Mucosa of stomach (tissue), 1 donor: ENCODE data around the gene MYO6.

Source experiments
- H3K27me3 ChIP-seq: one replicate; pipeline ENCODE4 v1.7.0; 2013; ENCODE audit warnings: mild to moderate bottlenecking, low read length; ENCODE audit not compliant: control insufficient read depth, insufficient read depth
- H3K36me3 ChIP-seq: one replicate; pipeline ENCODE4 v1.7.0; 2013; ENCODE audit warnings: low read length; ENCODE audit not compliant: control insufficient read depth, insufficient read depth
- H3K4me1 ChIP-seq: one replicate; pipeline ENCODE4 v1.7.0; 2013; ENCODE audit warnings: mild to moderate bottlenecking, low read length; ENCODE audit not compliant: control insufficient read depth, insufficient read depth
- H3K4me3 ChIP-seq: one replicate; pipeline ENCODE4 v1.7.0; 2013; ENCODE audit warnings: low read length
- H3K9ac ChIP-seq: one replicate; pipeline ENCODE4 v1.7.0; 2013; ENCODE audit warnings: mild to moderate bottlenecking, low read length, moderate library complexity
- H3K9me3 ChIP-seq: one replicate; pipeline ENCODE4 v1.7.0; 2013; ENCODE audit warnings: mild to moderate bottlenecking, low read length, moderate library complexity; ENCODE audit not compliant: control insufficient read depth
- donor health status: Pancreatic carcinoma.

Gene MYO6

GRCh38 chr6:75776461-75776860 is 27.4 kb downstream of the MYO6 start:
- H3K9ac ChIP-seq: no peak overlapping the region
- H3K4me3 ChIP-seq: no peak overlapping the region
- no peaks in the 10 kb centered on the region for H3K4me1 ChIP-seq
- no peaks in the 10 kb centered on the region for H3K9me3 ChIP-seq
- no peaks in the 10 kb centered on the region for H3K36me3 ChIP-seq
- H3K27me3 ChIP-seq: no peaks in the 10 kb centered on the region

DNA sequence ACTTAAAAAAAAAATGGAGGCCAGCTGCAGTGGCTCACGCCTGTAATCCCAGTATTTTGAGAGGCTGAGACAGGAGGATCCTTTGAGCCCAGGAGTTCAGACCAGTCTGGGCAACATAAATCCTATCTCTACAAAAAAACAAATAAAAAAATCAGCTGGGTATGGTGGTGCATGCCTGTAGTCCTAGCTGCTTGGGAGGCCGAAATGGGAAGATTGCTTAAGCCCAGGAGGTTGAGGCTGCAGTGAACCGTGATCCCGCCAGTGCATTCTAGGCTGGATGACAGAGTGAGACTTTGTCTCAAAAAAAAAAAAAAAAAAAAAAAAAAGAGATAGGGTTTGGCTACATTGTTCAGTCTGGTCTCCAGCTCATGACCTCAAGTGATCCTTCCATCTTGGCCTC is 29.7 kb downstream of the MYO6 start:
- no peak overlapping the region for H3K9ac ChIP-seq
- no peaks in the 10 kb centered on the region for H3K4me1 ChIP-seq
- H3K36me3 ChIP-seq: no peaks in the 10 kb centered on the region
- H3K27me3 ChIP-seq: no peaks in the 10 kb centered on the region
- no peaks in the 10 kb centered on the region for H3K9me3 ChIP-seq
- H3K4me3 ChIP-seq: no peak overlapping the region

- Histone ChIP-seq H3K36me3 (no peaks in the 10 kb centered on the region), H3K9ac (no peak overlapping the region), H3K4me1 (no peaks in the 10 kb centered on the region), H3K27me3 (no peaks in the 10 kb centered on the region), H3K4me3 (no peak overlapping the region), H3K9me3 (no peaks in the 10 kb centered on the region)
These were observed 37.1 kb downstream of the MYO6 start for GRCh38 chr6:75786152-75786551.

DNA sequence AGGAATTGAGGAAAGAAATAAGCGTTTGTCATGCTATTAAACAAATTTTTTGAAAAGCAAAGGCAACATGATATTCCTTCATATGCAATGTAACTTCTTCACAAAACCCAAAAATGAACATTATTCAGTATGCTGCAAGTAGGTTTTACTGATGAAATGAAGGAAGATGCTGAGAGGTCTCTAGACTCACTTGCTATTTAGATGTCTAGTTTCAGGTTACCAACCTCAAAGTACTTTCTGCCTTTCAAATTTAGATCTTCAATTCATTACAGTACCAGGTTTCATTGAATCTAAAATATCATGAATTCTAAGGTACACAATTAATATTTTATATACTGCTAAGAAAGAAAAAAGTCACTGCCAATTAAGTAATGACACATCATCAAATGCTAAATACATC is 39.9 kb downstream of the MYO6 start:
- Histone ChIP-seq H3K4me3 (no peak overlapping the region), H3K36me3 (no peaks in the 10 kb centered on the region), H3K4me1 (no peaks in the 10 kb centered on the region), H3K9ac (no peak overlapping the region), H3K9me3 (no peaks in the 10 kb centered on the region), H3K27me3 (no peaks in the 10 kb centered on the region)

- Histone ChIP-seq H3K4me1 (no peaks in the 10 kb centered on the region), H3K9ac (no peak overlapping the region)
These were observed 42.8 kb downstream of the MYO6 start for GRCh38 chr6:75791881-75792280.

GRCh38 chr6:75794351-75794846 is 45.4 kb downstream of the MYO6 start:
- Histone ChIP-seq H3K4me1 (no peaks in the 10 kb centered on the region), H3K27me3 (no peaks in the 10 kb centered on the region), H3K9me3 (no peaks in the 10 kb centered on the region), H3K9ac (no peak overlapping the region), H3K4me3 (no peak overlapping the region), H3K36me3 (no peaks in the 10 kb centered on the region)

More at GRCh38 chr6:75791881-75792280, 42.8 kb downstream of the MYO6 start:
- H3K27me3 ChIP-seq: no peaks in the 10 kb centered on the region
- no peaks in the 10 kb centered on the region for H3K36me3 ChIP-seq
- no peaks in the 10 kb centered on the region for H3K9me3 ChIP-seq
- no peak overlapping the region for H3K4me3 ChIP-seq

DNA sequence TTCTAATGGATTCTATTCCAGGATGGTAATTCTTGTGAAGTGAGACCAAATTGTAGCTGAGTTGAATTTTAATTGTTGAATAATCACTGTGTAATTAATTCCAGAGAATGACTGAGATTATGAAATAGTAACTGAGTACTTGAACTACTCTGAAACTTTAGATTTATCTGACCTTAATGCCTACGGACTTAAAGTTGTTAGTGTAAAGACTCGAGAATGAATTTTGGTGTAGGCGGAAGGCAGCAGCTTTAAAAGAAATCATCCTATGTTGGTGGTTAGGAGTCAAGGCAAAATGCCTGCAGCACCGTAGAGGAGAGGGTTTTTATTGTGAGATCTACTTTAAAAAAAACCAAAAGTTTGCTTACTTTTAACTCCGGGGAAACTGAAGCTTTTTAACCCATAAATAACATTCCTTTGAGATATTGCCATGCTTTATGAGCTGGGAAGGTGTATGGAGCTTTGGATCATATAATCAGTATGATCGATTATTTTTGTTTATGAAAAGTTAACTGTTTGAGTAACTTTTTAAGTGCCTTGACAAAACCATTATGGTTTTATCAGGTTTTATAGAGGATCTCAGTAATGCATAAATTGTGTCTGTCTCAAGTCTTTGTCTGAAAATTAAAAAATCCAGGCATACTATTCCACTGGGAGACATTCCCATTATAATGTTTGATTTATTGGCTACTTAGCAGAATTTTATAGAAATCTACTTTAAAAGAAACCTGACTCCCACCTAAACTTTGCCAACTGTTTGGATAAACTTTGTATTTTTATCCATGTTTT is 46.1 kb downstream of the MYO6 start:
- H3K4me1 ChIP-seq: no peaks in the 10 kb centered on the region
- no peak overlapping the region for H3K4me3 ChIP-seq
- no peak overlapping the region for H3K9ac ChIP-seq
- no peaks in the 10 kb centered on the region for H3K27me3 ChIP-seq
- no peaks in the 10 kb centered on the region for H3K36me3 ChIP-seq
- no peaks in the 10 kb centered on the region for H3K9me3 ChIP-seq

- Histone ChIP-seq H3K4me3 (no peak overlapping the region), H3K4me1 (no peaks in the 10 kb centered on the region), H3K27me3 (no peaks in the 10 kb centered on the region)
These were observed 47.7 kb downstream of the MYO6 start for GRCh38 chr6:75796723-75797122.

DNA sequence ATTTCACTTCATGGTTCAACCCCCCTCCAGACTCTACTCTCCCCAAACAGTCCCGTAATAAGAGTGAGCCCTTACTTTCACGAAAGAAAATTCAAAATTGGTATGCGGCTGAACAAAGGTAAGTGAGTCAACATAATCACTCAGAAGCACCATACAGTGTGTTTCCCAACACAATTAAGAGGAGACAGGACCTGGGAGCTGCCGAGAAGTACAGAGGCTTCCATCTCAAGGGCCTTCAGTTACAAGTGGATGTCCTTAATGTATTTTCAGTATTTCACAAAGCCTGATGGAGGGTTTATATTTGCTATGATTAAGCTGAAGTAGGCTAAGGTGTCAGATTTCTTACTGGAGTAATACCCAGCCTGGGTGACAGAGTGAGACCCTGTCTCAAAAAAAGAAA is 51.1 kb downstream of the MYO6 start:
- Histone ChIP-seq H3K4me3 (no peak overlapping the region), H3K27me3 (no peaks in the 10 kb centered on the region), H3K36me3 (no peaks in the 10 kb centered on the region), H3K9me3 (no peaks in the 10 kb centered on the region), H3K9ac (no peak overlapping the region), H3K4me1 (no peaks in the 10 kb centered on the region)

More at GRCh38 chr6:75796723-75797122, 47.7 kb downstream of the MYO6 start:
- Histone ChIP-seq H3K36me3 (no peaks in the 10 kb centered on the region), H3K9me3 (no peaks in the 10 kb centered on the region), H3K9ac (no peak overlapping the region)

- no peak overlapping the region for H3K9ac ChIP-seq
- no peaks in the 10 kb centered on the region for H3K27me3 ChIP-seq
- H3K4me1 ChIP-seq: no peaks in the 10 kb centered on the region
- H3K36me3 ChIP-seq: no peaks in the 10 kb centered on the region
- H3K4me3 ChIP-seq: no peak overlapping the region
- H3K9me3 ChIP-seq: no peaks in the 10 kb centered on the region
These were observed 51.9 kb downstream of the MYO6 start for GRCh38 chr6:75800708-75801505.

- Histone ChIP-seq H3K4me1 (no peaks in the 10 kb centered on the region), H3K4me3 (no peak overlapping the region), H3K9me3 (no peaks in the 10 kb centered on the region), H3K36me3 (no peaks in the 10 kb centered on the region), H3K27me3 (no peaks in the 10 kb centered on the region), H3K9ac (no peak overlapping the region)
These were observed 53.3 kb downstream of the MYO6 start for GRCh38 chr6:75802366-75802765.

DNA sequence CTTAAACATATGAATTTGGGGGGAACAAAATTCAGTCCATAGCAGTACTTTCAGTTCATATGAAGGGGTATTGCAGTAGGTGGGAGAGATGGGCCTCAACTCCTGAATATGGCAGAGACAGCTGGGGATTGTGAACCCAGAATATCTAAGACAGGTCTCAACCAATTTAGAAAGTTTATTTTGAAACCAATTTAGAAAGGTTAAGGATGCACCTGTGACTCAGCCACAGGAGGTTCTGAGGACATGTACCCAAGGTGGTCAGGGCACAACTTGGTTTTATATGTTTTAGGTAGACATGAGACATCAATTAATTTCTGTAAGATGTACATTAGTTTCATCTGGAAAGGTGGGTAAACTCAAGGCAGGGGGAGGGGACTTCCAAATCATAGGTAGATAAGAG is 59.5 kb downstream of the MYO6 start:
- no peaks in the 10 kb centered on the region for H3K4me1 ChIP-seq
- no peaks in the 10 kb centered on the region for H3K27me3 ChIP-seq
- no peak overlapping the region for H3K9ac ChIP-seq
- no peaks in the 10 kb centered on the region for H3K9me3 ChIP-seq
- no peak overlapping the region for H3K4me3 ChIP-seq
- no peaks in the 10 kb centered on the region for H3K36me3 ChIP-seq
